ENCODE results near the gene KMT2D.

The KMT2D gene

GRCh38 chr12:49051777-49052438 is 8.7 kb downstream of the KMT2D start:
- no peak for DNase-seq

DNA sequence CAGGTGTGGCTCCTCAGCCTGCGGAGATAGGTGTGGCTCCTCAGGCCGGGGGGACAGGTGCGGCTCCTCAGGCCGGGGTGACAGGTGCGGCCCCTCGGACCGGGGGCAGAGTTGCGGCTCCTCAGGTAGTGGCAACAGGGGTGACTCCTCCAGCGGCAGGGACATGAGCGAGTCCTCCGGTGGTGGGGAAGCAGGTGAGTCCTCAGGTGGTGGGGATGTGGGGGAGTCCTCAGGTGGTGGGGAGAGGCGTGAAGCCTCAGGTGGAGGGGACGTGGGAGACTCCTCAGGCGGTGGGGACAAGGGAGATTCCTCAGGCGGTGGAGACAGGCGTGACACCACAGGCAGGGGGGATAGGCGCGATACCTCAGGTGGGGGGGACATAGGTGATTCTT is 9.2 kb downstream of the KMT2D start:
- no peak for DNase-seq

DNA sequence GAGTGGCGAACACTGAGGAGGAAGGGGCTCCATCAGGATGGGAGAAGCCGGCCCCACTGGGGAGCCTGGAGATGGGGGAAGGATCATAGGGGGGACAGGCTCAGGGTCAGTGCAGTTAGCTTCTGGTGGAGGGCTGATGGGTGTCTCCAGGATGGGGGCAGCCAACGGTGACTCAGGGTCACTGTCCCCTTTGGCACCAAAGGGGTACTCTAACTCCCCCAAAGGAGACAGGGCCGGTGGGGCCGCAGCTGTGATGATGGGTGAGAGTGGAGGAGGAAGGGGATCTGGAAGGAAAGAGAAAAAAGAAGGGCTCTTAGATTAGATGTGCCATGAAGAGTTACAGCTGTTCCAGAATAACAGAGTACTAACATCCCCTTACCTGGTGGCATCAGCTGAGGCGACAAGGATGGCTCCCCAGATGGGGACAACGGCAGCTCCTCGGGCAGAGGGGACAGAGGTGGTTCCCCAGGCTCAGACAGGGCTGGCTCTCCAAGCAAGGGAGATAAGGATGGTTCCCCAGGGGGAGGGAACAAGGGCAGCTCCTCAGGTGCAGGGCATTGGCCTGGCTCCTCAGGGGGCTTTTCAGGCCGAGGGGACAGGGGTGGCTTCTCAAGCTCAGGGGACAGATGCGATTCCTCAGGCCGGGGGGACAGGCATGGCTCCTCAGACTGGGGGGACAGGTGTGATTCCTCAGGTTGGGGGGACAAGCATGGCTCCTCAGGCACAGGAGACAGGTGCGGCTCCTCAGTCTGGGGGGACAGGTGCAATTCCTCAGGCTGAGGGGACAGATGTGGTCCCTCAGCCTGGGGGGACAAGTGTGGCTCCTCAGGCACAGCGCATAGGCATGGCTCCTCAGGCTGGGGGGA is 9.9 kb downstream of the KMT2D start:
- DNase-seq = no peak

DNA sequence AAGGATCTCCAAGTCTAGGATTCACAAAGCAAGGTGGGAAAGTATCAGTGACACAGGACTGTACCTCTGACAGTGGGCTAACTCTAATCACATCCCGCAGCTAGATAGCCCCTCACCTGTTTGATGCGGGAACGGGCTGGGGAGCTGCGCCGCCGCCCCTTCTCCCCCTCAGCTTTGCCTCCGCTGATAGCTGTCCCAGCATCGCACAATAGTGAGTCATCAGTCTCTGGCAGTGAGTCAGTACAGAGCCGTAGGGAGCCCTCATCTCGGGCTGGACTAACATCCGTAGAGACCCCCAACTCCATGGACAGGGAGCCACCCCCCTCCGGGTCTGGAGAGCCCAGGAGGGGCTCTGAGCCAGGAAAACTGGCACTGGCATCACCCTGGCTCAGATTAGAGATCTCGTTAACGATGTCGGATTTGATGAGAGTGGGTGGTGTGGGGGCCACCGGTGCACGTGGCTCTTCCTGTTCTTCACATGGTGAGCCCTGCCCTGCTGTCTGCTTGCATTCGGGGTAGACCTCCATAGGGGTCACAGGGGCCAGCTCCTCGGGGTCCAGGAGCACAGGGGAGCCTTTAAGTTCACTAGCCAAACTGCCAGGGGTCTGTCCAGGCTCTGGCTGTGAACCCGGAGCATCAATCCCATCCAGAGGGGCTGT is 10.9 kb downstream of the KMT2D start:
- DNase-seq = no peak

- DNase-seq = no peak
Observed at GRCh38 chr12:49048953-49049352, 11.6 kb downstream of the KMT2D start.

DNA sequence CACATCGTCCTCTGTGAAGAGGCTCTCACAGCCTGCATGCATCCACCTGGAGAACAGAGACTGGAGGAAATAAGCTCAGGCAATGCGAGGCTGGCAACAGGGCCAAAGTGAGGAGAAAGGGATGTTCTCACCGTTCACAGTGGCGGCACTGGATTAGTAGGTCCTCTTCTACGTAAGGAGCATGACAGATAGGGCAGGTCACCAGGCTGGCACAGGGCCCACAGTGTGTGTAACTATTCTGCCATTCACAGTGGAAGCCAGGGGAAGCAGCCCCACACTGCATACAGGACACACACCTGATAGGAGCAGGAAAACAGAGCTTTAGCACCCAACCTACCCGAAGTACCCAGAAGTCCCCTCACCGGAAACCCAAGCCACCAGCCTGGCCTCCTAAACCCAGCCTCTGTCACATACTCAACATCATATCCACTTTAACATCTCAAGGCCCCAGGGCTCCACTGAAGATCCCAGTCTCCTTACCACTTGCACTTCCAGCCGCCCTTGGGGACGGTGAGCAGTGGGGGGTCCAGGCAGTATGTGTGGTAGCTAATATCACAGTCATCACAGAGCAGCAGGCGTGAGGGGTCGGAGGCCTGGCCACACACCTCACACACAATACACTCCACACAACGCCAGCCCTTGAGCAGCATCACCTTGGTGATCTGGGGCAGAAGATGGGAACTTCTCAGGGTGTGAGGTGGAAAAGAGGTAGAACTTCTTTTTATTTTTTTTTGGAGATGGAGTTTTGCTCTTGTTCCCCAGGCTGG is 14.3 kb downstream of the KMT2D start:
- no peak for DNase-seq

GRCh38 chr12:49044660-49045059 is 15.9 kb downstream of the KMT2D start:
- no peak for DNase-seq

DNA sequence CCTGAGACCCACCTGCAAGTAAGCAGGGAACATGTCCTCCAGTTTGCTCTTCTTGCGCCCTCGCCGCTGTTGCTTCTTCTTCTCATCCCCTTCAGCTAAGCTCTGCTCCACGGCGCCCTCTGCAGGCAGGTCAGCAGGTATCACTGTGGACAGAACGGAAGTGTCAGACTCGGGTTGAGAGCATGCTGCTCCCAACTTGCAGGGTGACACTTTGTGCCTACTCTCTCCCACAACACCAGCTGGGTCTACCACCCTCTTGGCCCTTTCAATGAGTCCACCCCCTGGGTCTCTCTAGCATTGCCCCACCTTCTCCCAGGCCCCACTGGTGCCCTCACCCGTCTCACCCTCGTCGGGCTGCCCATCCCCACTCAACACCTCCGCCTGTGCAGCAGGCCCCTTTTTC is 16.7 kb downstream of the KMT2D start:
- DNase-seq = peak in 1 of 2 experiments; percentile 43

GRCh38 chr12:49043241-49043640 is 17.4 kb downstream of the KMT2D start:
- DNase-seq = no peak

DNA sequence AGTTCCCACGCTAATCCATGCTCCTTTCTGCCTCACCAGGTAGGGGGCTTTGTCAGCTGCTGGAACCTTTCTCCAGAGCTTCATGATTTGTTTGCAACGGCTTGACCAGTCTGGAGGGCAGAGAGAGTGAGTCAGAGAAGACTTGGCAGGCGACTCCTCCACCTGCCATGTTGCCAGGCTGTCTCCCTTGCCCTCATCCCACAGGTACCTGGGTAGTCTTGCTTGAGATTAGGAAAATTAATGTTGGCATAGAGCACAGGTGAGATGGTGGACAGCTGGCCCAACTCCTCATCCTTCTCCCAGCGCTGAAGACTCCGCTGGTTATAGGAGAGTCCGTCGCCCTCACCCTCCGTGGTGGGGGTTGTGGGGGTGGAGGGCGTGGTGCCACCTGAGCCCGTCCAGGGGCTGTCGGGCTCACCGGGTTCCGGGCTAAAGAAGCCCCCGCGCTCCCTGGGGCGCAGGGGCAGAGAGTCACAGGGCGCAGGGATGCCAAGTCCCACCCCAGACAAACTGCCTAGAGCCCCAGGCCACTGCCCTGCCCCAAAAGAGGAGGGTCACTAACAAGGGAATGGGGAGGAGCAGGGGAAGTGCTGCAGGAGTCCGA is 18.6 kb downstream of the KMT2D start:
- no peak for DNase-seq

DNA sequence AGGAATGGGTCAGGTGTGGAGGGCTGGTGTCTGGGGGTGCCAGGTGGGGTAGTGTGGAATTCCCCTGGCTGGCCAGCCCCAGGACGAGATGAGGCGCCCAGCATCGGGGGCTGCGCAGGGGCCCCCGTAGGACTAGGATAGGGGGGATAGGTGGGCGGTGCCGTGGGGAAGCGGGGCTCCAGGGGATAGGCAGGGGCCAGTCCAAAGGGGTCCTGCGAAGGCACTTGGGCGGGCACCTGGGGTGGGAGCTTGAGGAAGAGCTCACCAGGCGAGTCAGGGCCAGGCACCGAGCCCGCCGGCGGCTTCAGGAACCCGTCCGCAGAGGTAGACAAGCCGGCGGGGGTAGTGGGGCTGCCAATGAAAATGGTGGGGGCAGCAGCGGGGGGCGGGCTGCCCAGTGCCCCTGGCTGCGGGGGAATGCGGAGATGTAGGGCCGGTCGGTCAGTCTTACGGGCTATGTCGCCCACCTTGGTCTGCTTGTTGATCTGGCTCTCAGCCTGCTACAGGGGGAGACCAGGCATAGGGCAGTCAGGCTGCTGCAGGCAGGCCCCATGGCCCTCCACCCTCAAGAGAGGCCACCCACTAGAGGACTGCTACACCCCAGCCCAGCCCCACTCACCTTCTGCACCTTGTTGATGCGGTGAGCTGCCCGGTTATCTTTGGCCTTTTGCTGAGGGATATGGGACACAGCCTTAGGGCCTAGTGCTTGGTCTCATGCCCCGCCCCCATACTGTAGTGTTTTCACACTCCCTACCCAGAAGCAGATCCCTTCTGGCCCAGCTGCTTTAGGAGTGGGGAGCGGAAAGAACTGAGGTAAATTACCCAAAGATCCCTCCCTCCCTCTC is 19.3 kb downstream of the KMT2D start:
- DNase-seq = no peak

DNA sequence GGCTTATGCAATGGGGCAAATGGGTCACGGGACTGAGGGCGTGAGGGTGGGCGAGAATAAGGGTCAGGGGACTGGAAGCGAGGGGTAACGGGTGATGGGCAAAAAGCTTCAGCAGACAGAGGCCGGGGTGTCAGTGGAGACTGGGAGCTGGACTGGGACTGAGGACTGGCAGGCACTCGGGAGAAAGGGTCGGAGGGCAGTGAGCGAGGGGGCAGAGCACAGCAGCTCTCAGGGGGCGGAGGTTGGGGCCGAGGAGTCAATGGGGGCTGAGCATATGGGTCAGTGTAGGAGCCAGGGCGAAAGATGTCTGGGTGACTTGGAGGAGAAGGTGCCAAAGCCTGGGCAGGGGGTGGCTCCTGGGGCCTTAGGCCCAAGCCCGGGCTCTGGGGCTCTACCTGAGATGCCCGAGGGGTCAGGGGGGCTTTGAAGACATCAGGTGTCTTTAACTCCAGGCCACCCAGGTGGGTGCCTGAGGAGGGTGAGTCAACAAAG is 20.2 kb downstream of the KMT2D start:
- DNase-seq = no peak

- no peak for DNase-seq
Observed at GRCh38 chr12:49039421-49040363, 20.9 kb downstream of the KMT2D start.

DNA sequence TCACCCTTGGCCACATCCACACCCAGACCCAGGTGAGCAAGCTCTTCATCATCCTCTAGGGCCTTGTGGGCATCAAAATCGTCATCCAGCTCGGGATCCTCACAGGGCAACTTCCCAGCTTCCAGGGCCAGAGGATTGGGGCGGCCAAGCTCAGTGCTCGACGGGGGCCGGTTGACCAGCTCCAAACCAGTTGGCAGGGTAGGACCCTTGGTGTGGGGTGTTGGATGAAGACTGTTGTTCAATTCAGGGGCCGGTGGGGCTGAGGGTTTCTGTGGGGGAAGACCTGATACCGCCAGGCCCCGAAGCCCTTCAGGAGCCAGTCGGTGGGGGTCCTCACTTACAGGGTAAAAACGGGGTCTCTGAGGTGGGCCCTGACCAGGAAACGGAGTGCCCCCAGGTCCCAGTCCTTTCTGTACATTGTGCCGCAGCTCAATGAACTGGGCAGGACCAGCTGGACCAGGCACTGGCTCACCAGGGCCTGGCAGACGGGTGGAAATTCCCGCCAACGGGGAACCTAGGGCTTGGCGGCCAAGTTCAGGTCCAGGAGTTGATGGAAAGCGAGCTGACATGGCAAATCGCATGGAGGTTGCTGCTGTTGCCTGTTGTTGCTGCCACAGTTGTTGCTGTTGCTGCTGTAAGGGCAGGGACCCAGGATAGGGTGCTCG is 22.2 kb downstream of the KMT2D start:
- no peak for DNase-seq

- no peak for DNase-seq
Observed at GRCh38 chr12:49037947-49038237, 22.7 kb downstream of the KMT2D start.

DNA sequence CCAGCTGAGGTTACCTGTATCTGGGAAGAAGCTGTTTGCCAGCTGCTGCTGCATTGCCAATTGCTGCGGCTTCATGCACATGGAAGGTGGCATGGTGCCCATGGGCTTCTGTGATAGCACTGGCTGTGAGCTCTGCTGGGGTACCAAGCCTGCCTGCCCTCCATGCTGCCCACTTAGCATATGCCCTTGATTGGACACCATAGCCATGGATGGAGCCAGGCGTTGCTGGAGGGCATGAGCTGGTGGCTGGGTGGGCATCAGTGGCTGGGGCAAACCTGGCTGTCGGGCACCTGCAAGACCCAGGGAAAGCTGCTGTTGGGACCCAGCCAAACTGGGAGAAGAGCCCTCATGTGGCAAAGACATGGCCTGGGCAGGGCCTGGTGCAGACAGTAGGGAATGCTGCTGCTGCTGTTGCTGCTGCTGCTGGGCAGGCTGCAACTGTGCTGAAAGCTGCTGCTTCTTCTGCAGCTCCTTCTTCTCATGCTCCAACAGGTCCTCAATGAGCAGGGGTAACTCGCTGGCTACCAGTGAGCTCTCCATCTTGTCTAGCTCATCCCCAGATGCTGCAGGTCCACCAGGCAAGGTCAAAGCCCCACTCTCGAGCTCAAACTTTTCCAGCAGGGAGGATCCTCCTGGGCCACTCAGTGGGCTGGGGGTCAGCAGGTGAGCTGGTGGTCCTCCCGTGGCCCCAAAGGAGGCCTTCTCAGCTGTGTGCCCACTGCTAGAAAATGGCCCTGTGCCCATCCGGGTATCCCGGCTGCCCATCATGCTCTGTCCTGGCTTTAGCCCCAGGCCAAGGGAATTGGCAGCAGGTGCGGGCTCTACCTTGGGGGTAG is 23.3 kb downstream of the KMT2D start:
- no peak for DNase-seq

- no peak for DNase-seq
Observed at GRCh38 chr12:49036029-49036428, 24.6 kb downstream of the KMT2D start.

DNA sequence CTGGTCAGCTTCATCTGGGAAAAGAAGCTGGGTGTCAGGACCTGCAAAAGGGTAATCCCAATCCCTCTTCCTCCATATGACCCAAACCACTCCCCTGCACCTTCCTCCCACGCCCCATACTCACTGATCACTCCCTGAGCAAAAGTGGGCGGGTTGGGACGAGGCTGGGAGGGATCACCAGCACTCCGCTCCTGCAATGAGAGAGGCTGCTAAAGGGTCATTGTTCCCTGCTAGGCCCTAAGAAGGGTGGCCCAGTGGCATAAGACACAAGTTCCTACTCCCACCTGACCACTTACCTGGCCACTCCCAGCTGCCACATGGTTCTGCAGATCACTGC is 26.3 kb downstream of the KMT2D start:
- no peak for DNase-seq

GRCh38 chr12:49033611-49034285 is 26.8 kb downstream of the KMT2D start:
- no peak for DNase-seq
